Stimulated activated CD8-positive, alpha-beta memory T cell treated with anti-CD3 and anti-CD28 coated beads, Interleukin-7, amount 100 ng/mL, for 24 hours (primary cell): ENCODE results near the gene CWC25.
"Not testable (repeated sequence)": the region's sequence is repeated elsewhere in the genome, so short reads cannot be mapped to it uniquely, and the experiment has no call there.

Source experiments
- DNase-seq: peaks from one replicate; pipeline ENCODE4 v3.0.0-alpha.2; 2020; ENCODE audit warnings: low read depth

CWC25 gene

GRCh38 chr17:38852771-38853291, 27.7 kb upstream of the CWC25 start:
- no peak for DNase-seq

GRCh38 chr17:38851434-38851833, 26.3 kb upstream of the CWC25 start:
- DNase-seq: no peak

GRCh38 chr17:38850374-38850773, 25.3 kb upstream of the CWC25 start:
- no peak for DNase-seq

GRCh38 chr17:38848939-38849605, 24.0 kb upstream of the CWC25 start:
- DNase-seq: no peak

- DNase-seq: no peak
Observed at GRCh38 chr17:38848557-38848891, 23.4 kb upstream of the CWC25 start.

- no peak for DNase-seq
Observed at GRCh38 chr17:38844261-38844757, 19.2 kb upstream of the CWC25 start.

- no peak for DNase-seq
Observed at GRCh38 chr17:38825762-38826247, 684 bp upstream of the CWC25 start.

- no peak for DNase-seq
Observed at GRCh38 chr17:38815576-38816193, 9.4 kb downstream of the CWC25 start.

- DNase-seq: no peak
Observed at GRCh38 chr17:38809828-38810227, 15.3 kb downstream of the CWC25 start.

- no peak for DNase-seq
Observed at GRCh38 chr17:38800237-38800760, 24.8 kb downstream of the CWC25 start.

GRCh38 chr17:38799501-38800236, 25.5 kb downstream of the CWC25 start, which contains the start of gene PIP4K2B:
Gene PIP4K2B, minus strand, starts transcription at chr17:38799556. Its CDS starts 132 bp downstream, at chr17:38799424.
- DNase-seq: peak; percentile 73

- DNase-seq: peak; percentile 14
Observed at GRCh38 chr17:38798614-38799500, 26.3 kb downstream of the CWC25 start.

GRCh38 chr17:38797828-38798227, 27.3 kb downstream of the CWC25 start:
- no peak for DNase-seq

- no peak for DNase-seq
Observed at GRCh38 chr17:38797158-38797490, 28.0 kb downstream of the CWC25 start.

GRCh38 chr17:38796451-38797157, 28.5 kb downstream of the CWC25 start:
- DNase-seq: no peak

GRCh38 chr17:38794221-38794620, 30.9 kb downstream of the CWC25 start:
- DNase-seq: no peak

- no peak for DNase-seq
Observed at GRCh38 chr17:38791162-38791561, 34.0 kb downstream of the CWC25 start.

- DNase-seq: not testable (repeated sequence)
Observed at GRCh38 chr17:38790148-38790707, 34.9 kb downstream of the CWC25 start.

GRCh38 chr17:38789185-38789584, 35.9 kb downstream of the CWC25 start:
- no peak for DNase-seq

GRCh38 chr17:38787999-38788398, 37.1 kb downstream of the CWC25 start:
- DNase-seq: not testable (repeated sequence)
